DMS153 treated with DMSO at 0.1 percent for 48 hours (cell line): Measurements from ENCODE around the gene LHFPL3.

Experiments
- DNase-seq: peaks from one replicate; lab custom pipeline; 2025; ENCODE audit not compliant: unreplicated experiment; lab: John Stamatoyannopoulos, UW

Gene LHFPL3

DNA sequence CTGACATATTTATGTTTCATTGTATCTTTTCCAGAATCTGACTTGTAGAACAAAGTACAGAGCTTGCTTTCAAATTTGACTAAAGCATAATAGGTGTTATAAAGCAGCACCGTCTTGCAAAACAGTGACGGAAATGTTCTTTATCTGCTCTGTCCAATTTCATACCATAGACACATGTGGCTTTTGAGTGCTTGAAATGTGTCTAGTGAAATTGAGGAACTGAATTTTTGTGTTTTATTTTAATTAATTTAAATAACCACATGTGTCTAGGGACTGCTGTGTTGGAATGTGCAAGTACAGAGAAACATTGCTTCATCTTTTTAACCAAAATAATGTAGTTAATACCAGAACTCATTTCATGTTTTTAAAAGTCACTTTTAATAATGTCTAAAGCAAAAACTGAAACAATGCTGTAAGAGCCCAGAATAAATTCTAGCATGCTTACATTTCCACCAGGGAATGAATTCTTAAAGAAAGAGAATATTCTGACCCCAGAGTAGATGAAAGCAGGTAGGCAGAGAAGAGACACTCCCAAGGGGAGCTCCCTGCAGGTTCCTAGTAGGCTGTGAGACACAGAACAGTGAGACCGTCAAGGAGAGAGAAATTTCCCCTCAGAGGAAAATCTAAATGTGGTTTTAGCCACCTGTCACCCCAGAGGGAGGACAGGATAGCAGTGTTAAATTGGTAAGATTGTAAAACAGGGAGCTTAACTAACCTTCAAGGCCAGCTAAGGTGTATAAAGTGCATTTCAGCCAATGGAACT, 510.3 kb downstream of the LHFPL3 start:
- DNase-seq = no peak

DNA sequence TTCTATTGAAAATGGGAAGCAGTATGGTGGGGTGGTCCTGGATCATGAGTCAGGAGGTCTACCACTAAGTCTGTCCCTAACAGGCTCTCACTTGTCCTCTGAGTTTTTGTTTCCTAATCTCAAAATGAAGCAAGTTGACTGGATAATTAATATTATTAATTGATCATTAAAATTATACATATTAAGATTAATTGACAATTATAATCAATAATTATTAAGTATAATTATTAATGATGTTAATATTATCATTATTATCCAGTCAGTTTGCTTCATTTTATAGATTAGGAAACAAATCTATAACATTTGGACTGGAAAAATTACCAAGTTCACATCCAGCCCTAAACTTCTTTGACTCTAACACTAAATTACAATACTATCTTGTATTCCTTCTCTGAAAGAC, 511.4 kb downstream of the LHFPL3 start:
- DNase-seq = no peak

DNA sequence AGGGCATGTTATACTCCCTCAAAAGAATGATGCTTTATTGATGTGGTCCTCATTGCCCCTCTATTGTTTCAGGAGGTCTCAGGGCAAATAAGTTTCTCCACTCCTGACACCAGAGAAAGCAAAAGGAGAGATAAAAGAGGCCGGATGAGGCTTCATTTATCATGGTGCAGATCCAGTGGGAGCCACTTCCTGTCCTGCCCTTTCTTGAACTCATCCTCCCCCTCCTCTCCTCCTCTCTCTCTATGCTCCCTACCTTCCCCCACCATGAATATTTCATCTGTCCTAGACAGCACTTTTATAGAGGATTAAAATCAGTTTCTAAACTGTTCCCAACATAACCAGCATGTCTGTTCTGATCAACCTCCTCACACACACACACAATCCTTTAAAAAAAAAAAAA, 513.4 kb downstream of the LHFPL3 start:
- no peak for DNase-seq

DNA sequence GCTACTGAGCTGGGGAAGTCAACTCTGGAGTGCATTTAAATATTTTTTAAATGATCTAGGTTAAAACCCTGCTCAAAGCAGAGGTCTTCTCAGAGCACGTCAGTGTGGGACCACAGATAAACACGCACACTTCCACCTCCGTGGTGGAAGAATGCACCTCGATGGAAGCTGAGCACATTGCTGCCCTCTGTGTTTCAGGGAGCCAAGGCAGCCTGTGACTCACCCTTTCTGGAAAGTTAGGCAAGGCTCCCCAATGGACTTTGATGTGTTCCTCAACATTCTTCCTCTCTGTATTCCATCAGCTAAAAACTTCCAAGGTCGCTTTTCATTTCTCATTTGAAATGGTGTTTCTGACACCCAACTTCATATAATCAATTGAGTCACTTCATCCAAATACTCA, 514.8 kb downstream of the LHFPL3 start:
- no peak for DNase-seq

DNA sequence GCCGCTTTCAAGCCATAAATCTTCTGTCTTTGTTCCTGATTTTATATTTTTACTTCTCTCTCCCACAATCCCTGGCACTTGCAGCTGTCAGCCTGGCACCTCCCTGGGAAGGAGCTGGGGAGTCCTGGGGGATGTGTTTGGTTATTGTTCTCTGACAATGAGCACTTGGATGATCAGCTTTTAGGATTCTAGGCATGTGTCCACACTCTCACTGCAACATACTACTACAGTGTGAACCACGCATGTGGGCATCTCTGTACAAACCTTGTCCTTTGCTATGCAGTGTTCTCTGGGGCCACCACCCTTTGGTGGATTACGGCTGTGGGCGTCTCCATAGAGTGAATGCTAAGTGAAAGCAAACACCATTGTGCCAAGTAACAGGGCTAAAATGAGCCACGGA, 517.2 kb downstream of the LHFPL3 start:
- DNase-seq = no peak

DNA sequence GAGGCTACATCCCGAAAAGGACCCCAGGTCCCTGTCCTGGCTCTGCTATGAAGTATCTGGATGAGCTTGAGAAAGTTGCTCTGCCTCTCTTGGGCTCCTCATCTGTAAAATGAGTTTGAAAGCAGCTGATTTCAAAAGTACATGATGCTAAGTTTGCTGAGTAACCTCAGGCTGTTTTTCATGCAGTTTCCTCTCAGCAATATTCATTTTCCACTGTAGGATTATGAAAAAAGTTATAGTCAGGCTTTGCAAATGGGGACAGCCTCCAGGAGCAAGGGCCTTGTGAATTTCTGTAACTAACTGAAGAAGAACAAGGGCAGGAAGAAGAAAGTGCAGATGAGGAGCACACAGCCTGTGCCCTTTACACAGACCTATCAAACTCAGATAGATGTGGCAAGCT, 518.3 kb downstream of the LHFPL3 start:
- no peak for DNase-seq

DNA sequence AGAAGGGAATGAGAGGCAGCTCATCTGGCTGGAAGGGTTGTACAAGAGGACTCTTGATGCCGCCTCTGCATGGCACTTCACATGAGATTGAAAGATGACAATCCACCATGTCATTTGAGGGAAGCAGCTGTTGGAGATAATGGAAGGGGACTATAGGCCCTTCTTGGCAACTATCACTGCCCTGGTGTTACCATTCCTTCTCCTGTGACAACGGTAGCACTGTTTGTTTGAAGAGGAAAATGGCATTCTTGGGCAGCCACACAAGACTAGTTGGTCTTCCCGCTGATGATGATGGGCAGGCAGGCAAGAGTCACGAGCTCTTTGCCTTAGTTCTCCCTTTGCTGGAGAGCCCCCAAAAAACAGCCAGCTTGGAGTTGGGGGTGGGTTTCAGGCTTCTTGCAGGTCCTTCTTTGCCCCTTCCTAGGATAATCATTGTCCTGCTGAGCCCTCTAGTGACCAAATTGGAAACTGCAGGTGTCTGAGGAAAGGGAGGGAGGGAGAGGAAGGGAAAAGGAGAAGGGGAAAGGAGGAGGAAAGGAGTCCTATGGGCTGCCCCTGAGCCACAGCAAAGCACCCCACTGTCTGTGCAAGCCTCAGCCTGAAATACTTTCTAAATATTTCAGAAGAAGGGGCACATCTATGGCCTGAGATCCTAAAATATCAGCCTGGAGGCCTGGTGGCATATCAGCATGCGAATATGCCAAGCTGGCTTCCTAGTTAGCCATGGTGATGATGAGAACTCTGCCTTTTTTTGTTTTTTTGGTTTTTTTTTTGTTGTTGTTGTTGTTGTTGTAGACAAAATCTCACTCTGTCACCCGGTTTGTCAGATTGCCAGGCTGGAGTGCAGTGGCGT, 520.0 kb downstream of the LHFPL3 start:
- peak; percentile 41 for DNase-seq

DNA sequence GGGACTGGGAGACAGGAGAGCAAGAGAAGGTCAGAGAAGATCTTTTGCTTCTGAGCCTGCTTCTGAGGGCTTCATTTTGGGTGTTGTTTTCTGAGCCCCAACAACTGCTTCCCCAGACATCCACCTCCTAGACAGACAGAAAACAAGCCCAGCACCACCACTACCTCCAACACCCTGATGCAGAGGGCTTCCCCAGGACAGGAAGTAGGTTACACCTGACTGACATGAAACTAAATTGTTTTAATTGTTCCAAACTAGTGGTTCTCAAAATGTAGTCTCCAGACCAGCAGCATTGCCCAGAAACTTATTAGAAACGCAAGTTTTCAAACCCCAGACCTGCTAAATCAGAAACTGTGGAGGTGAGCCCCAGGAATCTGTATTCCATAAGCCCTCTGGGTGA, 522.0 kb downstream of the LHFPL3 start:
- DNase-seq = no peak

DNA sequence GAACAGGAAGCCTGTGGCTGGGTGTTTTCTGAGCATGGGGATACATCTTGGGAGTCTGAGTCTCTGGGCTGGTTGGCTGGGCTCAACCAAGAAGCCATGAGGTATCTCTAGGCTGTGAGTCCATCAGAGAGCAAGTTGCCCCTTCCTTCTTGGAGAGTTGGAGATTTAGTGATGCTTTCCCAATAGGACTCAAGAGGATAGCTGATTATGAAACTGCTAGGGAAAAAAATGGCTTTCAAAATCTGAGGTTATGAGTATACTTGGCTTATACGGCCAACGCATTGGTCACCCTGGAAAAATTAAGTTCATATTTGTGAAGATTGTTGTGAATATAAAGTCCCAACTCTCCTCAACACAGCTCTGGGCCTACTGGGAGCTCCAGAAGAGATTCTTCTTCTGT, 522.9 kb downstream of the LHFPL3 start:
- no peak for DNase-seq

DNA sequence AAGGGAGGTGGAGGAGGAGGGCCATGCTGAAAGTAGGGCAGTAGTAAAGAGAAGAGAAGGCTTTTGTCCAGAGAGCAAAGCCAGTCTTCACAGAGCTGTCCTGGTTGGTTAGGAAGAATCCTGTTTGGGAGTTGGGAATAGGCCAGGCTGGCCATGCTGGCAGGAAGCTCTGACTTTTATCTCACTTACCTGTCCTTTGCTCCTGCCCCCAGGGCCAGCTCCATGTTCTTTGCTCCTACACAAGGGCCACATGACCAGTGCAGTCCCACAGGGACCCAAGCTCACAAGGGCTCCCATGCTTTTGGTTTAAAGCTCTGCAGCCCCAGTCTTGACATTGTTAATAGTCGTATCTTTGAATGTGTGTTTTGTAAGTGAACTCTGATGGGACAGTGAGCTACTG, 524.0 kb downstream of the LHFPL3 start:
- no peak for DNase-seq

DNA sequence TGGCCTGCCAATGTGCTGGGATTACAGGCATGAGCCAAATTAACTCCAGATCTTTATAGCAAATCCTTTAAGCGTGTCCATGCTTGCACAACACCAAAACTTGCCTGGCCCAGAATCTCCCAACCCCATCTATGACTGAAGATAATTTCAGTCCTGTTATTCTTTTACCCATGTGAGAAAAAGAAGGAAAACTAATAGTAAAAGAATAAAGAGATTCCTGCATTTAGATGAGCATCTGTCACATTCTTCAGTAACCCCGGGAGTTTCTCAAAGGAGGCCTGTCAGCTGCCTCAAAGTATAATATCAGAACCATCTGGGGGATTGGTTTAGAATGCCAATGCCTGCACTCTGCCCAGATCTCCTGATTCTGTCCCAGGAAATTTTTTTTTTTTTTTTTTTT, 527.5 kb downstream of the LHFPL3 start:
- no peak for DNase-seq

DNA sequence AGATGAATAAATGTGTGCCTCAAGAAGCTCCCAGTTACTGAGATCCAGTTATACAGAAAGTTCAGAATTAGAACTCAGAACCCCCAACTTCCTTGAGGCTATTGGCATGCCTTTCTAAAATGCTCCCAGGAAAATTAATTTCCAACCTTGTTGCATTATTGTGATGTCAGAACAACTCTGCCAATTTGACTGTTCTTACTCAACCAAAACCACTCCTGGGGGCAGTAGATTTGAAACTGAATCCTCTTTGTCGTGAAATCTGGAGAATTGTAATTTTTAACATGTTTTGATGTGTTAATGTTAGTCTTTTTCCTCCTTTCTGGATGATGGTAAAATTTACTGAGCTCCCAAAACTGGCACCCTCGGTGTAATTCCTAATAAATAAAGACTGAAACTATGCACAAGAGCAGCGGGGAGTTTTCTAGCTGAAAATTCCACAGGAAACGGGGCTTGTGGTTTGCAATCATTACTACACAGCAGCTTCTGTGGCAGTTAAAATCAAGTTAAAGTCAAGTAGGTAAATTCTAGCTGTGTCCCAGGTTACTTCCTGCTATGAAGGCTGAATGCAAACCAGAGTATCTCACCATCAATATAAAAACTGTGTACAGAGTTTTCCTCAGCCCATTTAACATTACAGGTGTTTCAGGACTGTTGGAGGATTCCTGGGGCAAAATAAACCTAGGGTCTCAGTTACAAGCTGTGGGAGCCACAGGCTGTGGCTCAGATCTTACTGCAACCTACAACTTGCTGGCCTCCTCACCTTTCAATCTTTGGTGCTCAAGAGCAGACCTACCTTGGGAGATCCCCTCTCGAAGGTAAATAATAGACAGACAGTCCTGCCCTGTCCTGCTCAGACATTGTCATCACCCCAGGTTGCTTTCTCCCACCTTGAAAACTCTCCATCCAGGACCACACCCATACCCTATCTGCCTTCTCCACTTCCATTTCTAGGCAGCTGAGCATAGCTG, 529.3 kb downstream of the LHFPL3 start:
- no peak for DNase-seq

DNA sequence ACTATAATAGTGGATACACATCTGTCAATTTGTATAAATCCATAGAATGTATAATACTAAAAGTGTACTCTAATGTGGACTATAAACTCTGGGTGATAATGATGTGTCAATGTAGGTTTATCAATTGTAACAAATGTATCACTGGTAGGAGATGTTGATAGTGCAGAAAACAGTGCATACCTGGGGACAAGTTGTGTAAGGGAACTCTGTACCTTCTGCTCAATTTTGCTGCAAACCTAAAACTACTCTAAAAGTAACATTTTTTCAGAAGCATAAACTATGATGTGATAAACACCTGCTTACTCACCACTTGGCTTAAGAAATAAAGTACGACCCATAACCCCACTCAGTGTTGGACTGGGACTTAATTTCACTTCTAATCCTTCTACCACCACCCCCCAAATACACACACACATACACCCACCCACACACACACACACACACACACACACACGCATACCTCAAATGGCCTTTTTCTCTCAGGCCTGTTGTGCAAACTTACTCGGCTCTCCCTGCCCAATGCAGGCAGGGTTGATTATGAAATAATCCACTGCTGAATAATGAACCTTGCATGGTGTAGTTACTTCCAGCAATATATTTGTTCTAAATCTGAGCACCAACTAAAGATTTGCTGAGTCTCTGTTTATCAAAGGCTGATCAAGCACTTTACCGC, 531.5 kb downstream of the LHFPL3 start:
- no peak for DNase-seq

DNA sequence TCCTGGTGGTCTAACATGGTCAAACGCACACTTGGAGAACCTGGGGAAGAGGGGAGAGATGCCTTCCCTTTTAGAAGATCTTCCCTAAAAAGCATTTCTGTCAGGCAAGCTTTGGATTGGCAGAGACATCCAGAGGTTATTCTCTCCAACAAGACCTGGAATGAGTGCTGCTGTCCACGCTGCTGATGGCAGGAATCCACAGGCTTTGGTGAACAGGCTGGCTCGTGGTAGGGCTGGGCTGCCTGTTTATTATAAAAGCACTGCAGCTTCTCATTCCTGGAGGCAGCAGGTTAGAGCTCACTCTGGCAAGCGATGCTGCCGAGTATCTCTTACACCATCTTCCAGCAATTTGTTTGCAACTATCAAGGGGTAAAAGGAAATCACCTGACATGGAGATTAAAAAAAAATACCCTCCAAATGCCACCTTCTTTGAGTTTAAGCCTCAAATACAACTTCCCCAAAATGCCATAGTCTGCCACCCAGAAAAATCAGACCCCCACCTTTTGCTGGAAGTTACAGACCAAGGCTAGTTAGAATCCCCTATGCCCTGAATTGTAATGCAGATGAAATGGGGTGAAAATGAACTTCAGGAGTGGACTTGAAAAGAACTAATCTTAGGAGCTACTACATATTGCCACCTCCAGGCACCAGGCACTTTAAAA, 533.5 kb downstream of the LHFPL3 start:
- DNase-seq = no peak

DNA sequence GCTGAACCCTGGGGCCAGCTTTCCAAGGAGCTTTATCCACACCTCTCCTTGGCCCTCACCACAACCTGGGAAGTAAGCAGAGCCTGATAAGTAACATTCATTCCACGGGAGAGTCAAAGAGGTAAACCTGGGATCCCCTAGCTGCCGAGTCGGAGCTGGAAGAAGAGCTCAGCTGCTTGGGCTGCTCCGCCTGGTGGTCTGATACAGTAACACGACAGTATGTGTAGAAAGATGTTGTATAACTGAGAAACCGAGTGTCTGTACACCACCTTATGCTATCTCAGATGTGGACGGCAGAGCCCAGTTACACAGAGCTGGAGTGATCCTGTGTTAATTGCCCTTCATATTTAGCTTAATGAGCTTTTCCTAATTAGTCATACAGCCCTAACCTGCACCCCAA, 534.3 kb downstream of the LHFPL3 start:
- DNase-seq = no peak

DNA sequence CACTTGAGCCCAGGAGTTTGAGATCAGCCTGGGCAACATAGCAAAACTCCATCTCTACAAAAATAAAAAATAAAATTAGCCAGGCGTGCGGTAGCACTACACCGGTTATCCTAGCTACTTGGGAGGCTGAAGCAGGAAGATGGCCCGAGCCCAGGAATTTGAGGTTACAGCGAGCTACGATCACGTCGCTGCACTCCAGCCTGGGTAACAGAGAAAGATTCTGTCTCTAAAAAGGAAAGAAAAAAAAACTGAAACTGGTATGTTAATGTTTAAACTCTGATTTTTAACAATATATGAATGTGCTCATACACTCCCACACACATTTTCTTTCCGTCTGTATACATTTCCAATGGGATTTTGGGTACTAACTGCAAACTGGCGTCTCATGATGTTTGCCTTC, 545.0 kb downstream of the LHFPL3 start:
- DNase-seq = no peak

DNA sequence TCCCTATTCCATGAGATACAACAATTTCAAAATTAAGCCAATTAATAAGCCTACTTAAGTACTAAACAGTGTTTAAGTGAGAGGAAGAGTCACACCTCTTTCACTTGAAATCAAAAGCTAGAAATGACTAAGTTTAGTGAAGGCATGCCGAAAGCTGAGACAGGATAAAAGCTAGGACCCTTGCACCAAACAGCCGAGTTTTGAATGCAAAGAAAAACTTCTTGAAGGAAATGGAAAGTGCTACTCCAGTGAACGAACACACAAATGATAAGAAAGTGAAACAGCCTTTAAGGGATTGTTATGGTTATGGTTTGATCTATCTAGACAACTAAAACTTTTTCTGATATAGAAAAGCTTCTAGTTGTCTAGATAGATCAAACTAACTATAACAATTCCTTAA, 550.2 kb downstream of the LHFPL3 start:
- DNase-seq = no peak

DNA sequence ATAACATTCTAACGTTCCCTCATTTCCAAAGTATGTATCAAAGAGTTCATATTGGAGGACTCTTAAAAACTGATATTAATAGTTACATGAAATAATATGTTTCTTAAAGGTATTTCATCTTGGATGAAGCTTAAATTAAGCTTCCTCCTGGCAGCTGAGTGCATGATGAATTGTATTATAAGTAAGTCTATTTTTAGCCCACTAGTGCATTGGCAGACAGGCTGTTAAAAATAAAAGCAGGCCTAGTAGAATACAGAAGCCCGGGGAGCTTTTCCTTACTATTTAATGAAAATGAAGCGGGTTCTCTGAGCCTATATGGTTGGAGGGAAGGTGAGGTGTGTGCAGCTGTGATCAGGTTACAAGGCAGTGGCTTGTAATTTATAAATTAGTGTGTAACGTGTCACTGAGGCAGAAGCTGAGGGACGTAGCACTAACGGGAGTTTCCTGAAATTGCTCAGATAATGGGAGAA, 554.9 kb downstream of the LHFPL3 start:
- no peak for DNase-seq

DNA sequence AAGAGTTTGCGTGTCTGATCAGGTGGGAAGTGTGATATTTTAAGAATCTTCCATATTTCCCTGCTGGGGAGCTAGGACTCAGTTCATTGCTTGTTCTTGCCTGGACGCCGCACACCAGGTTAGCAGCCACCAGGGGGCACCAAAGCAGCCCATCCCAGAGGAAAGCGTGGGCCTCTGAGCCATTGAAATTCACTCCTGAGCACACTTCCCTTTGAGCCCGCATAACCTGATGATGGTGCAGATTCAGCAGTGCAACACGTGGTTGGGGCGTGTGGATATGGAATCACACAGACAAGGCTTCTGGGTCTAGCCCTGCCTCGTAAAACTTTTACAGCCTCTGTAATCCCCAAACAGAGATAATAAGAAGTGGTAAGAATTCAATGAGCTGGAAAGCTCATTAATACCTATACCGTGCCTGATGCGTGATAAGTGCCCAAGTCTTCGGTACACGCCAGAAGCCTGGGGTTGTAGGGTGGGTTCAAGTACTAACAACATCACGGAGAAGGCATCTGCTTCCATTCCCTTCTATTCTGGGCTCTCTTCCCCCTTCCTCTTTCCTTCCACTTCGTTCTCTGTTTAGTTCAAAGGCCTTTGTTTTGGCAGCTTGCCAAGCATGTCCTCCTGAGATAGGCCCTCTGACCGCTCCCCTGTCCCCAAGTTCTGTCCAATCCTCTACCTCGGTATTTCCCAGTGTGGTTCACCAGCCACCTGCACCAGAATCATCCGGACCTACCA, 555.5 kb downstream of the LHFPL3 start:
- DNase-seq = peak; percentile 87
